GM12872 (cell line): ENCODE data around the gene SSPN.

Experiments
- TF ChIP-seq, protein P1 (sequence below): IDR thresholded peaks from 3 replicates; pipeline ENCODE4 v1.5.1; 2011; ENCODE audit warnings: low read depth, mild to moderate bottlenecking, low read length, moderate library complexity; ENCODE audit not compliant: insufficient read depth

Gene SSPN

DNA sequence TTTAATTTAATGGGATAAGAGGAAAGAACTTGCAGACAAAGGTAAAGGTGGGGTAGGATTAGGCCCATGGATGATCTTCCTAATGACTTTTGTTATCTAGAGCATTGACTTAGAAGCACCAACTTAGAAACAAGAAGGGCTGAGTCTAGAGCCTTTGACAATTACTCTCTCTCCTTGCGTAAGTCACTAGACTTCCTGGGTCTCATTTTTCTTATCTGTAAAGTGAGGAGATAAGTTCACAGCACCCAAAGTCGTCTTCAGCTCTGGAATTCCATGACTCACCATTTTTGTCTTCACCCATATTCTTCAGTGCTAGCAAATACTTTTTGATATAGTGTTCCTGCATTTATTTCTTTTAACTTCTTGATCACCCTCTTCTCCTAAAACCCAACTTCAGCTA is 75.7 kb downstream of the SSPN start:
- TF ChIP-seq, protein P1, sequence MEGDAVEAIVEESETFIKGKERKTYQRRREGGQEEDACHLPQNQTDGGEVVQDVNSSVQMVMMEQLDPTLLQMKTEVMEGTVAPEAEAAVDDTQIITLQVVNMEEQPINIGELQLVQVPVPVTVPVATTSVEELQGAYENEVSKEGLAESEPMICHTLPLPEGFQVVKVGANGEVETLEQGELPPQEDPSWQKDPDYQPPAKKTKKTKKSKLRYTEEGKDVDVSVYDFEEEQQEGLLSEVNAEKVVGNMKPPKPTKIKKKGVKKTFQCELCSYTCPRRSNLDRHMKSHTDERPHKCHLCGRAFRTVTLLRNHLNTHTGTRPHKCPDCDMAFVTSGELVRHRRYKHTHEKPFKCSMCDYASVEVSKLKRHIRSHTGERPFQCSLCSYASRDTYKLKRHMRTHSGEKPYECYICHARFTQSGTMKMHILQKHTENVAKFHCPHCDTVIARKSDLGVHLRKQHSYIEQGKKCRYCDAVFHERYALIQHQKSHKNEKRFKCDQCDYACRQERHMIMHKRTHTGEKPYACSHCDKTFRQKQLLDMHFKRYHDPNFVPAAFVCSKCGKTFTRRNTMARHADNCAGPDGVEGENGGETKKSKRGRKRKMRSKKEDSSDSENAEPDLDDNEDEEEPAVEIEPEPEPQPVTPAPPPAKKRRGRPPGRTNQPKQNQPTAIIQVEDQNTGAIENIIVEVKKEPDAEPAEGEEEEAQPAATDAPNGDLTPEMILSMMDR = no peak

DNA sequence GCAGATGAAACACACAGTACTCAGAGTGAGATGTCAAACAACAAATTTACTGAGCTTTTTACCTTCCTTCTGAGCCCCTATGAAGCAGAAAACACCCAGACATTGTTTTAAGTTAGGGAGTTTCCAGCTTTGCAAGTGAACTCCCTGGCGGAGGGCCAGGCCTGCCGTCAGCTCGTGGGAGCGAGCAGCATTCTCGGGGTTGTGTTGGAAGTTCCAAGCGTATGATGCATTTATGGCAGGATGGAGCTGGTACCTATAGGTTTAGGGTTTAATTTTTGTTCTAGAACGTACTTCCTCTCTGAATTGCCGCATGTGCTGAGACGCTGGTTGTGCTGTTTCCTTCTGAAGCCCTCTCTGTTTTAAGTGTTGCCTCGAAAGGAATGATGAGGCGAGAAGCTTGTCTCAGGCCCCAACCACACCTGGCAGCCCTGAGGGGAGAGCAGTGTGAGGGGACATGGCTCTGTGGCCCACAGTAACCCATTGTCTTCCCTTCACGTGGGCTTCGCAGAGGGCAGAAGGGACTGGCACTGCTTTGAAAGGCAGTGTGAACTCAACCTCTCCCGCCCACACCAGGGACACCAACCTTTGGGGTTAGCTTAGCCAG is 76.6 kb downstream of the SSPN start:
- TF ChIP-seq, protein P1 = no peak

DNA sequence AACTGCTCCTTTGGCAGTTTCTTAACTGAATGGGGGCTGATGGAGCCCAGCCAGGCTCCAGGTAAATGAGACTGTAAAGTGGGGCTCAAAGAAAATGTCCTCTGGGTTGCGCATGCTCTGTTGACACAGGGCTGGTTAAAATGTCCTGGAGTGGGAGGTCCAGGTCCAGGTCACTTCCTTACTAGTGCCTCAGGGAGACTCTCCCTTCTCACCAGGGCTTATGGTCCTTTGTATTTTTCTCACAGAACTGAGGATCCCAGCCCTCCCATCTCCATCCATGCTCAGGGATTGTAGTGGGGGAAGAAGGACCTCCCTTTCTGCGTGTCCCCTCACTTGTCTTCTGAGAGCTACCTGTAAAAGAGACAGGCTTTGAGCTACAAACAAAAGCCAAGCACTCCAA is 77.5 kb downstream of the SSPN start:
- TF ChIP-seq, protein P1 = no peak

DNA sequence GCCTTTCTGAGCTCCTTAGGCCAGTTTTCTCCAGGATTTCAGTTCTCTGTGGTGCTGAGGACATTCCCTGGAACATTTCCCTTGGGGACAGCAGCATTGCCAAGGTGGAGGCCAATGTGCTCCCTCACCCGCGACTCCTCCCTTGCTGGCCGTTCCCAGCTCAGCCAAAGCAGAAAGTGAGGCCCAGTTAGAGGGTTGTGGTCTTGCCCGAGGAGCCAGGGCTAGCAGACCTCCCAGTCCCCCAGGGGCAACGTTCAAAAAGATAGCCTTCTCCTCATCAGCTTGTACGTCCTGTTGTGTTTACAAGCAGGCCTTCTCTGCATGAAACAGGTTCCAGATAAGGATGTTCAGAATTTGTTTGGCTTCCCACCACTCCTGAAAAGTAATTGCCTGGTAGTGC is 78.4 kb downstream of the SSPN start:
- TF ChIP-seq, protein P1 = no peak

DNA sequence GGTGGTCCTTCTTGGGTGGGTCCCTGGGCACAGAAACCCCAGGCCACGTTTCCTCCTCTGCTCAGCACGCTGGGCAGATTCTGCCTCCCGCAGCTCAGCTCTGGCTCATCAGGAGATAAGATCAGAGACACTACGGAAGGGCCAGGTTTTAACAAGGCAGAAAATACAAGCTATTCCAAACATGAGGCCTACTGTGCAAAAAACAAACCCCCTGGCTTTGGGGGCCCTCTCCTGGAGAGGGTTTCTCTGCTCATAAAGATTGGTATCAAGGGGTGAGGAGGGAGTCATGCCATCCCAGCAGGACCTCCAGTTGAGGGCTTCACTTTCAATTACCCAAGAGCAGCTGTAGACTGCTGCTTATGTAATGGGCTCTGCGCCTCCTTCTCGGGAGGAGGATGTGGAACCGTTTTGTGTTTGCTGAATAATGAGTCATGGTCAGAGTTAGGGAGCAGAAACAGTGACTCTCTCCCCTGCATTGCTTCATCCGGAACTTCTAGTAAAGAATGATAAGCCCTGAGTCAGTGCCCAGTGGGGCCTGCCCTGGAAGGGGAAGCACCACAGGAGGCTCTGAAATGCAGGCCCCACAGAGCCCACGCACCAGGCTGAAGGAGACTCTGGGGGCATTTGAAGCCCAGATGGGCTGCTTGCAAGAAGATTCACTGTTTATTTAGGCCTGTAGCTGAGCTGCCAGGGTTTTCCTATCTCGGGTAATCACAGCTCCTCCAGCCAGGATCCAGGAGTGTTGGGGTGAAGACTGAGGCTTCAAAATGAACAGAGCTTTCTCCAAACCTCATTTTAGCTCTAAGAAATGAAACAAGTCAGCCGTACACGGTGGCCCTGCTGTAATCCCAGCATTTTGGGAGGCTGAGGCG is 79.3 kb downstream of the SSPN start:
- TF ChIP-seq, protein P1 = peak; percentile 9; the same call in 1 of the 3 replicates

DNA sequence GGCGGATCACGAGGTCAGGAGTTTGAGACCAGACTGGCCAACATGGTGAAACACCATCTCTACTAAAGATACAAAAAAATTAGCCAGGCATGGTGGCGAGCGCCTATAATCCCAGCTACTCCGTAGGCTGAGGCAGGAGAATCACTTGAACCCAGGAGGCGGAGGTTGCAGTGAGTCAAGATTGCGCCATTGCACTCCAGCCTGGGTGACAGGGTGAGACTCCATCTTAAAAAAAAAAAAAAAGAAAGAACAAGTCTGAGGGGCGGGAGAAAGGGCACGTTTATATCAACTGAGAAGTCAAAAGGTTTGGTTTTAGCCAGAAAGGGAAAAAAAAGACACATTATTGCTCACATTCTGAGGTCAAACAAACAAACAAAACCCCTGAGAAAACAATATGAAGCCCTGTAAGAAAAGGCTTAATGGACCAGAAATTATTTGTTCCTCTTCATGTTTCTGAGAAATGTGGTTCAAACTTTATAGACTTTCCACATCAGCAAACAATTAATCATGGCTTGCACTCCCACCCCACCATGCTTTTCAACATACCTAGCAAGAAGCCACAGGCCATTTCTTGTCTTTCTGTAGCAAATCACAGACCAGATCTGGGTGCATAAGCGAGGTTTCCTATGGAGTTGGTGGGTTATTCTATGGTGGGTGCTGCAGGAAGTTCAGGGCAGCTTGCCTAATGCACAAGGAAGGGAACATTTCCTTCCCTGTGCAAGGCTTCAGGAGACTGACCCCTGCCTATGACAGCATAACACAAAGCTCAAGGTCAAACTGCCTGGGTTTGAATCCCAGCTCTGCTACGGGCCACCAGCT is 80.1 kb downstream of the SSPN start:
- TF ChIP-seq, protein P1 = no peak

DNA sequence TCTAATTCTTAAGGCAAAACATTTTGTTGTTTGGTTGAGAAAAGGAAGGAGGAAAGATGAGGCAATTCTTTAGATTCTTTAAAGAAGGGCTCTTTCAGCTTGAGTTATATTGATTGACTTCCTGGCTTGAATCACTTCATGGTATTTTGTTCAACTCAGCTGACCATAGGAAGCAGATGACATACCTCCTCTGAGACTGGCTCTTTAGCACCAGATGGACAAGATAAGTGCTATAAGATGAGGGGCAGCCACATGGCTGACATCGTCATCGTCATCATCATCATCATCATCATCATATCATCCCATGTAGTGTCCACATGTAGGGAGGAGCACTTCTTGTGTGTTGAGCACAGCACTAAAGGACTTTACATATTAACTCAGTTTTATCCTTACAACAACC is 81.3 kb downstream of the SSPN start:
- TF ChIP-seq, protein P1 = no peak
